IMR-90 (cell line): ENCODE data around the gene KCTD2. TPM values are rescaled to one million over a fixed set of nuclear protein-coding genes. Genes with fewer than 3 reads are reported as not detected.

Experiments used
- ATAC-seq: fragments of 200-7000 bp; cut with Tn5 transposase; 2 replicates; pipeline ENCODE4 v1.9.1; 2020; ENCODE audit warnings: low read depth, mild to moderate bottlenecking, moderate library complexity
- BruUV-seq: library from RNA; stranded (reverse); fragments of 400-500 nt; replicated peaks from 2 replicates; lab custom pipeline; 2021; lab: Mats Ljungman, UMichigan
- CTCF ChIA-PET: fragments of 300-600 bp; formaldehyde crosslinking; extraction: SDS; loops from one replicate; lab custom pipeline; 2021; ENCODE audit warnings: antibody characterized with exemption; lab: Yijun Ruan, JAX
- POLR2A ChIA-PET: fragments of 300-600 bp; sonication (Branson Sonifier 250); formaldehyde crosslinking; loops from one replicate; lab custom pipeline; 2022; ENCODE audit warnings: antibody characterized with exemption; ENCODE audit not compliant: unreplicated experiment; lab: Charles Lee
- DNase-seq: peaks from one replicate; pipeline ENCODE4 v3.0.0; 2013
- H2AFZ ChIP-seq: replicated peaks from 2 replicates; pipeline ENCODE3; 2013; ENCODE audit warnings: low read length, mild to moderate bottlenecking; ENCODE audit not compliant: poor library complexity
- H2AK5ac ChIP-seq: 2 replicates; pipeline ENCODE4 v1.6.1; 2013; ENCODE audit warnings: low read depth, low read length, inconsistent platforms
- H2AK9ac ChIP-seq: replicated peaks from 2 replicates; pipeline ENCODE3; 2013; ENCODE audit warnings: mild to moderate bottlenecking, low read depth, low read length, moderate library complexity; ENCODE audit not compliant: poor library complexity
- H2BK120ac ChIP-seq: 2 replicates; pipeline ENCODE4 v1.6.1; 2013; ENCODE audit warnings: low read depth, low read length, inconsistent platforms
- H2BK15ac ChIP-seq: 3 replicates; pipeline ENCODE4 v1.6.1; 2013; ENCODE audit warnings: low read depth, low read length, inconsistent platforms
- H2BK20ac ChIP-seq: 2 replicates; pipeline ENCODE4 v1.6.1; 2013; ENCODE audit warnings: low read depth, mild to moderate bottlenecking, inconsistent platforms, low read length, moderate library complexity
- H2BK5ac ChIP-seq: 2 replicates; pipeline ENCODE4 v1.6.1; 2013; ENCODE audit warnings: mild to moderate bottlenecking, low read depth, low read length, inconsistent platforms; ENCODE audit not compliant: poor library complexity, severe bottlenecking
- H3K14ac ChIP-seq: replicated peaks from 2 replicates; pipeline ENCODE4 v1.6.1; 2013; ENCODE audit warnings: low read depth, low read length, inconsistent platforms
- H3K18ac ChIP-seq: 2 replicates; pipeline ENCODE4 v1.6.1; 2013; ENCODE audit warnings: low read depth, low read length, control low read depth
- H3K23ac ChIP-seq: 2 replicates; pipeline ENCODE4 v1.6.1; 2013; ENCODE audit warnings: low read depth, low read length, inconsistent platforms
- H3K27ac ChIP-seq: 2 replicates; pipeline ENCODE4 v1.5.1; 2013; ENCODE audit warnings: mild to moderate bottlenecking, control low read depth, low read length; ENCODE audit not compliant: insufficient read depth
- H3K27me3 ChIP-seq: 2 replicates; pipeline ENCODE4 v1.6.1; 2013; ENCODE audit warnings: low read length; ENCODE audit not compliant: control insufficient read depth, insufficient read depth
- H3K36me3 ChIP-seq: 2 replicates; pipeline ENCODE4 v1.6.1; 2013; ENCODE audit warnings: low read length, mixed read lengths; ENCODE audit not compliant: control insufficient read depth, insufficient read depth
- H3K4ac ChIP-seq: 2 replicates; pipeline ENCODE4 v1.6.1; 2013; ENCODE audit warnings: low read depth, low read length, inconsistent platforms
- H3K4me1 ChIP-seq: 2 replicates; pipeline ENCODE4 v1.6.1; 2013; ENCODE audit warnings: low read length, mixed read lengths; ENCODE audit not compliant: control insufficient read depth, insufficient read depth
- H3K4me2 ChIP-seq: 2 replicates; pipeline ENCODE4 v1.6.1; 2013; ENCODE audit warnings: low read depth, mild to moderate bottlenecking, control low read depth, low read length, moderate library complexity
- H3K4me3 ChIP-seq: 2 replicates; pipeline ENCODE4 v1.5.1; 2013; ENCODE audit warnings: low read depth, mild to moderate bottlenecking, control low read depth, low read length, moderate library complexity; ENCODE audit not compliant: insufficient read depth
- H3K56ac ChIP-seq: 2 replicates; pipeline ENCODE4 v1.6.1; 2013; ENCODE audit warnings: low read length, inconsistent platforms; ENCODE audit not compliant: insufficient read depth; ENCODE audit errors: extremely low read depth
- H3K79me1 ChIP-seq, 2 experiments: 2 replicates each; pipeline ENCODE4 v1.6.1; 2013; ENCODE audit warnings: low read length in 2 of 2, inconsistent platforms in 1 of 2, low read depth in 1 of 2
- H3K9ac ChIP-seq: 2 replicates; pipeline ENCODE4 v1.6.1; 2013; ENCODE audit warnings: low read depth, low read length, control low read depth
- H3K9me1 ChIP-seq: 2 replicates; pipeline ENCODE4 v1.6.1; 2013; ENCODE audit warnings: low read length, inconsistent platforms; ENCODE audit not compliant: insufficient read depth
- H3K9me3 ChIP-seq: 2 replicates; pipeline ENCODE4 v1.6.1; 2013; ENCODE audit warnings: low read length; ENCODE audit not compliant: control insufficient read depth, insufficient read depth
- H4K20me1 ChIP-seq: 2 replicates; pipeline ENCODE4 v1.6.1; 2013; ENCODE audit warnings: low read length, inconsistent platforms; ENCODE audit not compliant: insufficient read depth
- H4K5ac ChIP-seq: 2 replicates; pipeline ENCODE4 v1.6.1; 2013; ENCODE audit warnings: mild to moderate bottlenecking, low read depth, low read length, control low read depth
- H4K8ac ChIP-seq, 2 experiments: 2 replicates each; pipeline ENCODE4 v1.6.1; 2013; ENCODE audit warnings: low read depth in 2 of 2, low read length in 2 of 2, control low read depth in 1 of 2, inconsistent platforms in 1 of 2
- H4K91ac ChIP-seq: 2 replicates; pipeline ENCODE4 v1.6.1; 2013; ENCODE audit warnings: low read depth, low read length, inconsistent platforms; ENCODE audit not compliant: insufficient read depth
- CEBPB ChIP-seq: IDR thresholded peaks from 2 replicates; pipeline ENCODE4 v1.6.1; 2012; ENCODE audit warnings: low read depth, low read length, improper control_type of control experiment
- RAD21 ChIP-seq: IDR thresholded peaks from 2 replicates; pipeline ENCODE4 v1.6.1; 2012; ENCODE audit warnings: low read length, improper control_type of control experiment
- USF2 ChIP-seq: fragments of 150-350 bp; IDR thresholded peaks from 2 replicates; pipeline ENCODE4 v1.6.1; 2017; ENCODE audit warnings: mild to moderate bottlenecking, antibody characterized with exemption, low read length, low read depth
- WGBS, 2 experiments: methylation state at CpG; one replicate each; pipeline versions ENCODE4 v1.1.5 to v1.1.7; 2013; ENCODE audit warnings: missing lambda C conversion rate in 2 of 2; ENCODE audit not compliant: insufficient read length in 1 of 2; ENCODE audit errors: extremely low coverage in 2 of 2; 5-methylcytosine and 5-hydroxymethylcytosine counted together
- dilution Hi-C: fragments of 300-500 bp; cut with HindIII; formaldehyde crosslinking; loops from one replicate; pipeline ENCODE4 v1.14.3; 2018; ENCODE audit warnings: low sequenced_read_pairs; ENCODE audit not compliant: unreplicated experiment
- in situ Hi-C: fragments of 300-500 bp; cut with MboI; formaldehyde crosslinking; loops from 3 replicates; pipeline ENCODE4 v1.14.3; 2019; ENCODE audit warnings: low sequenced_read_pairs, inconsistent platforms, mixed read lengths
- intact Hi-C: fragments of 100-400 bp; cut with micrococcal nuclease; formaldehyde crosslinking; loops from 2 replicates; pipeline ENCODE4 v1.10.0; 2022
- polyA plus RNA-seq, 3 experiments: library from polyadenylated mRNA; depleted of rRNA; stranded (reverse); fragments of >200 nt; gene quantifications; 2 replicates each; pipeline ENCODE4 v1.2.3, GENCODE V29; 2012; ENCODE audit warnings: low replicate concordance in 1 of 3
- total RNA-seq: library from RNA; depleted of rRNA; stranded (reverse); fragments of >200 nt; gene quantifications from 2 replicates; pipeline ENCODE4 v1.2.3, GENCODE V29; 2012

KCTD2 gene
- total and polyA plus RNA-seq, 2 of the 4 experiments (the other 2 are of a cell fraction): 9.1 to 18.4 TPM

DNA sequence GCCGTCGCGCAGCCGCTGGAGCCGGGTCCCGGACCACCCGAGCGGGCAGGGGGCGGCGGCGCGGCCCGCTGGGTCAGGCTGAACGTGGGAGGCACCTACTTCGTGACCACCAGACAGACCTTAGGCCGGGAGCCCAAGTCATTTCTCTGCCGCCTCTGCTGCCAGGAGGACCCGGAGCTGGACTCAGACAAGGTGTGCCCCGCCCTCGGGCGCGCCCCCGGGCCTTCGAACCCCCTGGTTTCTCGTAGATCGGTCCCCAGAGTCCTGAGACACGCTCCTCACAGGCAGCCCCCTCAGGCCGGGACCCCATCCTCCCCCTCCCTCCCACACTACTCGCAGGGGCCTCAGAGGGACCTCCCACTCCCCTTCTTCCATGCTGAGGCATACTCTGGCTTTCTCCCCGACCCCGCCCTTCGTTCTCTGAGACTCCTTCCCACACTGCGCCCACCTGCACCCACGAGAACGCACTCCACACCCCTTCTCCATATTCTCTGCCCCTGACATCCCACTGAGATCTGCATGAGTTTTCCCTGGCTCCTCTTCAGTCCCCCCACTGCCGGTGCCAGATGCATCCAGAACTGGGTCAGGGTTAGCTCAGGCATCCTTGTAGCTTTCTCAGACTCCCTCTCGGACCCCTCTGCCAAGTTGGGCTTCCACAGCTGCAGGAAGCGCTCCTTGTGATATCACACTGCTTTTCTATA lies 523 bp downstream of the KCTD2 start:
- DNase-seq (no peak), ATAC-seq (peak; percentile 1; the same call in 1 of the 2 replicates)
- H3K14ac ChIP-seq: peak overlapping the region; percentile 82
- no peaks in the 10 kb centered on the region for H3K9me1 ChIP-seq
- peak overlapping the region; percentile 71 for H3K4me3 ChIP-seq
- peak overlapping the region; percentile 87 for H3K4ac ChIP-seq
- whole genome bisulfite sequencing, 2 experiments: 0% methylated on average over 23 of the region's 38 CpGs; no CpG with 5 or more reads in 1 of the 2 experiments
- no peak overlapping the region for H3K18ac ChIP-seq
- peak overlapping the region; percentile 64 for H3K27ac ChIP-seq
- H3K9ac ChIP-seq: peak overlapping the region; percentile 83
- no peaks in the 10 kb centered on the region for H3K9me3 ChIP-seq
- TF ChIP-seq CEBPB (no peak), USF2 (no peak), RAD21 (no peak)
- H3K4me2 ChIP-seq: peak overlapping the region; percentile 90
- ChIA-PET POLR2A (no interaction called here), CTCF (interaction anchor here (1.3 kb wide), 1 partner anchor 86 kb away, joined by 3 read pairs; no protein-coding TSS in a partner anchor)
- in situ Hi-C loops: no loop called here
- peak overlapping the region; percentile 100 for H2AK9ac ChIP-seq
- H3K27me3 ChIP-seq: no peaks in the 10 kb centered on the region
- peak overlapping the region; percentile 28 for H2BK5ac ChIP-seq
- intact Hi-C loops: loop anchor here (5.0 kb wide), 1 partner anchor 85 kb away; no protein-coding TSS in a partner anchor
- H3K23ac ChIP-seq: peak overlapping the region; percentile 94
- no peak overlapping the region for H2BK15ac ChIP-seq
- H2BK120ac ChIP-seq: no peak overlapping the region; the same call in 1 of the 2 replicates
- H2BK20ac ChIP-seq: no peak overlapping the region
- dilution Hi-C loops: no loop called here
- peaks cover 19 to 53% of the 10 kb centered on the region in 2 experiments for H3K79me1 ChIP-seq
- peak overlapping the region; percentile 95 for H2AFZ ChIP-seq
- H2AK5ac ChIP-seq: peak overlapping the region; percentile 91
- H4K91ac ChIP-seq: peak overlapping the region; percentile 54; the same call in 1 of the 2 replicates
- no peak overlapping the region for H4K5ac ChIP-seq
- H4K20me1 ChIP-seq: 0 out of 2 replicates have a peak, but pooled peaks cover 3% of the 10 kb centered on the region
- no peaks in the 10 kb centered on the region; the same call in 1 of the 2 replicates for H3K4me1 ChIP-seq
- BruUV-seq: no TSS peak
- peak overlapping the region; percentile 39 to 87; a peak in 1 of 4 replicates for H4K8ac ChIP-seq
- H3K36me3 ChIP-seq: peaks cover 2% of the 10 kb centered on the region
- H3K56ac ChIP-seq: peak overlapping the region; percentile 61
